Thyroid gland (tissue), 4 donors: Measurements from ENCODE around the gene OR5K3. TPM values are rescaled to one million over a fixed set of nuclear protein-coding genes. Genes with fewer than 3 reads are reported as not detected.

Source experiments
- DNase-seq, 2 donors: peaks; one replicate each; pipeline ENCODE4 v3.0.0-alpha.2; 2019
- H3K27ac ChIP-seq, 3 donors: fragments of 200-600 bp; sonication (generic); 1 replicate in 2 of 3; 2 replicates in 1 of 3; pipeline ENCODE4 v1.5.1; 2016 to 2019; ENCODE audit warnings: mild to moderate bottlenecking in 1 of 3, moderate library complexity in 1 of 3
- H3K27me3 ChIP-seq: fragments of 200-600 bp; sonication (generic); one replicate; pipeline ENCODE4 v1.5.1; 2019
- H3K36me3 ChIP-seq, 2 donors: fragments of 200-600 bp; sonication (generic); one replicate each; pipeline ENCODE4 v1.5.1; 2016 to 2019
- H3K4me1 ChIP-seq, 2 donors: fragments of 200-600 bp; sonication (generic); one replicate each; pipeline ENCODE4 v1.5.1; 2017 to 2019
- H3K4me3 ChIP-seq, 3 donors: fragments of 200-600 bp; sonication (generic); replicated peaks in 1 of 3; 1 replicate in 2 of 3; 2 replicates in 1 of 3; pipeline ENCODE4 v1.5.1; 2016; ENCODE audit warnings: mild to moderate bottlenecking in 1 of 3
- H3K9me3 ChIP-seq: fragments of 200-600 bp; sonication (generic); one replicate; pipeline ENCODE4 v1.5.1; 2017
- CTCF ChIP-seq, 6 experiments: fragments of 200-600 bp in 3 of 6; fragments of 450-650 bp in 3 of 6; sonication (generic) in 3 of 6; IDR thresholded peaks; one replicate each; pipeline ENCODE4 v1.5.1; 2016 to 2019; ENCODE audit warnings: antibody characterized with exemption in 6 of 6, mild to moderate bottlenecking in 2 of 6, inconsistent platforms in 1 of 6, moderate library complexity in 1 of 6
- POLR2A ChIP-seq, 2 donors: fragments of 450-650 bp; IDR thresholded peaks; one replicate each; pipeline ENCODE4 v1.6.1; 2017; ENCODE audit warnings: antibody characterized with exemption in 2 of 2, mild to moderate bottlenecking in 2 of 2, moderate library complexity in 1 of 2
- WGBS, 2 donors: methylation state at CpG; one replicate each; pipeline ENCODE4 v1.1.5; 2017; 5-methylcytosine and 5-hydroxymethylcytosine counted together
- intact Hi-C: fragments of 100-400 bp; cut with DNase I; formaldehyde crosslinking; loops from one replicate; pipeline ENCODE4 v1.15.1; 2023
- total RNA-seq, 4 donors: library from RNA; depleted of rRNA; stranded (reverse); fragments of >200 nt; gene quantifications; one replicate each; pipeline ENCODE4 v1.2.3, GENCODE V29; 2016

OR5K3 gene
- total RNA-seq, 4 donors from 2014 or later = not detected

DNA sequence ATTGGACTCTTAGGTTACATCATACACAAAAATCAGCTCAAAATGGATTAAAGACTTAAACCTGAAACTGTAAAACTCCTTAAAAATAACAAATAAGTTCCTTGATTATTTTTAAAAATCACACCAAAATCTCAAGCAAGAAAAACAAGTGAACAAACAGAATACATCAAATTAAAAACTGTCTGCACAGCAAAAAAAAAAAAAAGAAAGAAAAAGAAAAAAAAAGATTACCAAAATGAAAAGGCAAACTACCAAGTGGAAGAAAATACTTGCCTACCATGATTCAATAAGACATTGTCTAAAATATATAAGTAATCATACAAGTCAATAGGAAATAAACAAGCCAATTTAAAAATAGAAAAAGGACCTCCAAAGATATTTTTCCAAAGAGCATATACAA is 19.3 kb upstream of the OR5K3 start:
- Histone ChIP-seq H3K27ac (no peak overlapping the region), H3K4me1 (no peaks in the 10 kb centered on the region), H3K4me3 (no peak overlapping the region), H3K27me3 (no peaks in the 10 kb centered on the region), H3K9me3 (no peaks in the 10 kb centered on the region), H3K36me3 (no peaks in the 10 kb centered on the region)
- TF ChIP-seq CTCF (IDR thresholded peaks at IDR 0.05) = no peak
- DNase-seq = no peak
- intact Hi-C loops = no loop called here

DNA sequence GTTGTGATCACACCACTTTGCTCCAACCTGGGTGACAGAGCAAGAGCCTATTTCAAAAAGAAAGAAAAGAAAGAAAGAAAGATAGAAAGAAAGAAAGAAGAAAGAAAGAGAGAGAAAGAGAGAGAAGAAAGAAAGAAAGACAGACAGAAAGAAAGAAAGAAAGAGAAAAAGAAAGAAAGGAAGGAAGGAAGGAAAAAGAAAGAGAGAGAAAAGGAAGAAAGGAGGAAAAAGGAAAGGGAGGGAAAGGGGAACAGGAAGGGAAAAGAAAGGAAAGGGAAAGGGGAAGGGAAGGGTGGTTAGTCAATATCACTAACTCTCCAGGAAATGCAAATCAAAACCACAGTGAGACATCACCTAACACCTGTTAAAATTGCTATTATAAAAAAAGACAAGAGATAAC is 18.6 kb upstream of the OR5K3 start:
- Histone ChIP-seq H3K27ac (no peak overlapping the region), H3K4me3 (no peak overlapping the region), H3K9me3 (no peaks in the 10 kb centered on the region), H3K27me3 (no peaks in the 10 kb centered on the region), H3K4me1 (no peaks in the 10 kb centered on the region), H3K36me3 (no peaks in the 10 kb centered on the region)
- intact Hi-C loops = no loop called here
- TF ChIP-seq POLR2A (IDR thresholded peaks at IDR 0.05) = no peak
- TF ChIP-seq CTCF (IDR thresholded peaks at IDR 0.05) = no peak
- no peak for DNase-seq

GRCh38 chr3:98372445-98372844 is 18.0 kb upstream of the OR5K3 start:
- intact Hi-C loops = no loop called here
- Histone ChIP-seq H3K36me3 (no peaks in the 10 kb centered on the region), H3K27ac (no peak overlapping the region), H3K4me1 (no peaks in the 10 kb centered on the region), H3K4me3 (no peak overlapping the region), H3K9me3 (no peaks in the 10 kb centered on the region), H3K27me3 (no peaks in the 10 kb centered on the region)
- WGBS, 2 donors = 65 to 70% methylated on average over 1 of the region's 1 CpG
- TF ChIP-seq POLR2A (IDR thresholded peaks at IDR 0.05) (no peak), CTCF (IDR thresholded peaks at IDR 0.05) (no peak)
- DNase-seq = no peak

- no peak overlapping the region for H3K4me3 ChIP-seq
- no peaks in the 10 kb centered on the region for H3K4me1 ChIP-seq
- no peaks in the 10 kb centered on the region for H3K9me3 ChIP-seq
- WGBS, 2 donors = 17 to 85% methylated on average over 2 of the region's 2 CpGs
- no peaks in the 10 kb centered on the region for H3K27me3 ChIP-seq
- TF ChIP-seq CTCF (IDR thresholded peaks at IDR 0.05) = no peak
- TF ChIP-seq POLR2A (IDR thresholded peaks at IDR 0.05) = no peak
- intact Hi-C loops = no loop called here
- DNase-seq = no peak
- no peaks in the 10 kb centered on the region for H3K36me3 ChIP-seq
- no peak overlapping the region for H3K27ac ChIP-seq
Observed at GRCh38 chr3:98376631-98377030, 13.8 kb upstream of the OR5K3 start.

- Histone ChIP-seq H3K27ac (no peak overlapping the region), H3K36me3 (no peaks in the 10 kb centered on the region), H3K4me1 (no peaks in the 10 kb centered on the region), H3K4me3 (no peak overlapping the region), H3K27me3 (no peaks in the 10 kb centered on the region), H3K9me3 (no peaks in the 10 kb centered on the region)
- intact Hi-C loops = no loop called here
- TF ChIP-seq CTCF (IDR thresholded peaks at IDR 0.05) (no peak), POLR2A (IDR thresholded peaks at IDR 0.05) (no peak)
- 87 to 90% methylated on average over 2 of the region's 2 CpGs for WGBS, 2 donors
- no peak for DNase-seq
Observed at GRCh38 chr3:98388147-98388546, 2.3 kb upstream of the OR5K3 start.
